ENCODE measurements around the gene TEDC1.

TEDC1 gene

GRCh38 chr14:105495990-105496830 is 5.2 kb downstream of the TEDC1 start:
- Histone ChIP-seq H3K4me1 (ENCODE audit: control insufficient read depth in 5 of 5, insufficient read depth in 5 of 5, low read length in 5 of 5) (peaks cover 0 to 10% (median 7%) of the 10 kb centered on the region in 5 donors), H3K27me3 (ENCODE audit: control insufficient read depth in 5 of 5, insufficient read depth in 4 of 5, low read length in 5 of 5) (no peaks in the 10 kb centered on the region), H3K9ac (ENCODE audit: low read length in 5 of 5) (no peak overlapping the region), H3K4me3 (ENCODE audit: low read depth in 1 of 5, low read length in 5 of 5) (no peak overlapping the region), H3K9me3 (ENCODE audit: control insufficient read depth in 5 of 5, low read length in 5 of 5) (no peaks in the 10 kb centered on the region), H3K27ac (ENCODE audit: low read depth, low read length) (no peak overlapping the region), H3K36me3 (ENCODE audit: control insufficient read depth in 5 of 5, insufficient read depth in 5 of 5, low read length in 5 of 5) (peaks cover 0 to 37% (median 18%) of the 10 kb centered on the region in 5 donors)

GRCh38 chr14:105496831-105497591 is 6.0 kb downstream of the TEDC1 start:
- H3K9me3 ChIP-seq (ENCODE audit: control insufficient read depth in 5 of 5, low read length in 5 of 5), result no peaks in the 10 kb centered on the region
- H3K36me3 ChIP-seq (ENCODE audit: control insufficient read depth in 5 of 5, insufficient read depth in 5 of 5, low read length in 5 of 5), result peaks cover 0 to 37% (median 18%) of the 10 kb centered on the region in 5 donors
- H3K4me1 ChIP-seq (ENCODE audit: control insufficient read depth in 5 of 5, insufficient read depth in 5 of 5, low read length in 5 of 5), result peaks cover 0 to 3% (median 0%) of the 10 kb centered on the region in 5 donors
- H3K9ac ChIP-seq (ENCODE audit: low read length in 5 of 5), result no peak overlapping the region
- no peak overlapping the region for H3K4me3 ChIP-seq (ENCODE audit: low read depth in 1 of 5, low read length in 5 of 5)
- H3K27ac ChIP-seq (ENCODE audit: low read depth, low read length), result no peak overlapping the region
- H3K27me3 ChIP-seq (ENCODE audit: control insufficient read depth in 5 of 5, insufficient read depth in 4 of 5, low read length in 5 of 5), result no peaks in the 10 kb centered on the region

DNA sequence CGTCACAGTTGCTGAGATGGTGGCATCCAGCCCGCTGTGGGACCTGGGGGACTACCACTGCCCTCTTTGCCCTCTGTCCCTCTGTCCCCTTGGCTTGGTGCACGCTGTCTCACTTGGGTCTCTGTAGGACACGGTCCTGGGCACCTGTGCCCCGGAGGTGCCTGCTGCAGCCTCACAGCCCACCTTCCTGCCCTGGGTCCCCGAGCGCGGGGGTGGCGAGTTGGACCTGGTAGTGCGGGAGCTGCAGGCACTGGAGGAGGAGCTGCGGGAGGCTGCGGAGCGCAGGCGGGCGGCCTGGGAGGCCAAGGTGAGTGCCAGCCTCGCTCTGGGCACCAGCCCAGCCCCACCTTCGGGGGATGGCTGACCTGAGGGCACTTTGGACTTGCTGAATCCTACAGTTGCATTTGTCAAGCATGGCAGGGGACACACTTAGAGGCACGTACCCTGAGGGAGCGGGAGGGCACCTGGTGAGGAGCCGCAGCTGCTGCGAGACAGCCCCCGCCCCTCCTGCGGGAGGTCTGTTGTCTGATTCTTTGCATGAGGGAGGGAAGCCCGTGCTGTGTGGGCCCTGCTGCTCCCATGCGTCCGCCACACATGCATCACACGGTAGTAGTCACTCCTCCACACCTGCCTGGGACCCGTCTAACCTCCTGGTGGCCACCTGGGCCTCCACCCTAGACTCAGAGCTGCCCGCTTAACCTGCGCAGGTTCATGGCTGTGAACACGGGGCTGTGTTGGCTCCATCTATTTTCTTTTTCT is 6.8 kb downstream of the TEDC1 start:
- H3K9me3 ChIP-seq (ENCODE audit: control insufficient read depth in 5 of 5, low read length in 5 of 5), result no peaks in the 10 kb centered on the region
- H3K9ac ChIP-seq (ENCODE audit: low read length in 5 of 5), result no peak overlapping the region
- H3K4me1 ChIP-seq (ENCODE audit: control insufficient read depth in 5 of 5, insufficient read depth in 5 of 5, low read length in 5 of 5), result no peaks in the 10 kb centered on the region
- H3K27ac ChIP-seq (ENCODE audit: low read depth, low read length), result no peak overlapping the region
- no peaks in the 10 kb centered on the region for H3K27me3 ChIP-seq (ENCODE audit: control insufficient read depth in 5 of 5, insufficient read depth in 4 of 5, low read length in 5 of 5)
- peaks cover 0 to 29% (median 13%) of the 10 kb centered on the region in 5 donors for H3K36me3 ChIP-seq (ENCODE audit: control insufficient read depth in 5 of 5, insufficient read depth in 5 of 5, low read length in 5 of 5)
- no peak overlapping the region for H3K4me3 ChIP-seq (ENCODE audit: low read depth in 1 of 5, low read length in 5 of 5)

- H3K27me3 ChIP-seq (ENCODE audit: control insufficient read depth in 5 of 5, insufficient read depth in 4 of 5, low read length in 5 of 5), result no peaks in the 10 kb centered on the region
- no peak overlapping the region for H3K4me3 ChIP-seq (ENCODE audit: low read depth in 1 of 5, low read length in 5 of 5)
- peaks cover 0 to 23% (median 10%) of the 10 kb centered on the region in 5 donors for H3K36me3 ChIP-seq (ENCODE audit: control insufficient read depth in 5 of 5, insufficient read depth in 5 of 5, low read length in 5 of 5)
- no peak overlapping the region for H3K9ac ChIP-seq (ENCODE audit: low read length in 5 of 5)
- H3K27ac ChIP-seq (ENCODE audit: low read depth, low read length), result no peak overlapping the region
- H3K4me1 ChIP-seq (ENCODE audit: control insufficient read depth in 5 of 5, insufficient read depth in 5 of 5, low read length in 5 of 5), result no peaks in the 10 kb centered on the region
- no peaks in the 10 kb centered on the region for H3K9me3 ChIP-seq (ENCODE audit: control insufficient read depth in 5 of 5, low read length in 5 of 5)
Measured at GRCh38 chr14:105498430-105499255, 7.6 kb downstream of the TEDC1 start.

GRCh38 chr14:105499256-105500035 is 8.4 kb downstream of the TEDC1 start:
- no peak overlapping the region for H3K4me3 ChIP-seq (ENCODE audit: low read depth in 1 of 5, low read length in 5 of 5)
- H3K27ac ChIP-seq (ENCODE audit: low read depth, low read length), result no peak overlapping the region
- H3K27me3 ChIP-seq (ENCODE audit: control insufficient read depth in 5 of 5, insufficient read depth in 4 of 5, low read length in 5 of 5), result no peaks in the 10 kb centered on the region
- no peak overlapping the region for H3K9ac ChIP-seq (ENCODE audit: low read length in 5 of 5)
- no peaks in the 10 kb centered on the region for H3K9me3 ChIP-seq (ENCODE audit: control insufficient read depth in 5 of 5, low read length in 5 of 5)
- H3K4me1 ChIP-seq (ENCODE audit: control insufficient read depth in 5 of 5, insufficient read depth in 5 of 5, low read length in 5 of 5), result no peaks in the 10 kb centered on the region
- peaks cover 0 to 23% (median 10%) of the 10 kb centered on the region in 5 donors for H3K36me3 ChIP-seq (ENCODE audit: control insufficient read depth in 5 of 5, insufficient read depth in 5 of 5, low read length in 5 of 5)

DNA sequence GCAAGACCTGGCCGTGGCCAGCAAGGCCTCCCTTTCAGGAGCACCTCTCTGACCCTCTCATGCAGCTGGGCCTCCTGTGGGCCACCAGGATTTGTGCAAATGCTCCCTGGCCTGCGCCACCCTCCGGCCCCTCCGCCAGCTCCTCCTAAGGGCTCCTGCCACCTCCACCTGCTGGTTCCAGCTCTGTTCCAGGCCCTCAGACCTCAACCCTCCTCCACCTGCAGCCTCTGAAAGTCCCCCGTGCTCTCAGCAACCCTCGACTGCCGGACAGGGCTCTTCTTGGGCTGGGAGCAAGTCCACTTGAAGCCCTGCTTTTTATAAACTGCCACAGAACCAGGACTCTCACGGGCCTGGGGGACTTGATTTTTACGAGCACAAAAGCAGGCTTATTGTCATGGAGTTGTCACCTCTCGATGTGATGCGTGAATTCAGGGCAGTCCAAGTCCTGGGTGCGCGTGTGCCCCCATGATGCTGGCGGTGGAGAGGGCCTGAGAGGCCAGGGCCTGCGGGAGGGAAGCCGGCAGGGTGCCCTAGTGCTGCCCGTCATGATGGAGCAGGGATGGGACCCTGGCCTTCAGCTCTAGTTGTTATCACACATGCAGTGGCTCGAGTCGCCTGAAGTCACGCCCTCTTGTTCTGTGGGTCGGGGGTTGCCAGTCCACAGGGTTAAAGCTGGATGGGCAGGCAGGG is 9.1 kb downstream of the TEDC1 start:
- no peak overlapping the region for H3K4me3 ChIP-seq (ENCODE audit: low read depth in 1 of 5, low read length in 5 of 5)
- no peak overlapping the region for H3K9ac ChIP-seq (ENCODE audit: low read length in 5 of 5)
- H3K9me3 ChIP-seq (ENCODE audit: control insufficient read depth in 5 of 5, low read length in 5 of 5), result no peaks in the 10 kb centered on the region
- no peaks in the 10 kb centered on the region for H3K4me1 ChIP-seq (ENCODE audit: control insufficient read depth in 5 of 5, insufficient read depth in 5 of 5, low read length in 5 of 5)
- no peaks in the 10 kb centered on the region for H3K27me3 ChIP-seq (ENCODE audit: control insufficient read depth in 5 of 5, insufficient read depth in 4 of 5, low read length in 5 of 5)
- H3K36me3 ChIP-seq (ENCODE audit: control insufficient read depth in 5 of 5, insufficient read depth in 5 of 5, low read length in 5 of 5), result peaks cover 0 to 23% (median 10%) of the 10 kb centered on the region in 5 donors
- H3K27ac ChIP-seq (ENCODE audit: low read depth, low read length), result no peak overlapping the region

DNA sequence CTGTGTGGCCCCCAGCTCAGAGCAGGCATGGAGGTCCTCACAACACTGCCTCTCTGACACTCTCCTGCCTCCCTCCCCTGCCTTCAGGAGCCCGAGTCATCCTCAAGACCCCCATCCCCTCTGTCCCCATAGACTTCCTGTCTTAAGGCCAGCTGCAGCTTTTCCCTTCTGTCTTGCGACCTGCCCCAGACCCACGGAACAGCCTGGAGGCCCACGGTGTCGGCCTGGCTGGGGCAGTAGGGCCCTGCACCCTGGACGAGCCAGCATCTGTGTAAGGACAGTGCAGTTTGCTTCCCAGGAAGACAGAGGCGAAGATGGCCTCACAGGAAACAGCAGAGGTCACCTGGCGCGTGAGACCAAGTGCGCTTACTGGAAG is 9.7 kb downstream of the TEDC1 start:
- Histone ChIP-seq H3K4me3 (ENCODE audit: low read depth in 1 of 5, low read length in 5 of 5) (no peak overlapping the region), H3K36me3 (ENCODE audit: control insufficient read depth in 5 of 5, insufficient read depth in 5 of 5, low read length in 5 of 5) (peaks cover 0 to 23% (median 10%) of the 10 kb centered on the region in 5 donors), H3K9me3 (ENCODE audit: control insufficient read depth in 5 of 5, low read length in 5 of 5) (no peaks in the 10 kb centered on the region), H3K4me1 (ENCODE audit: control insufficient read depth in 5 of 5, insufficient read depth in 5 of 5, low read length in 5 of 5) (no peaks in the 10 kb centered on the region), H3K27ac (ENCODE audit: low read depth, low read length) (no peak overlapping the region), H3K9ac (ENCODE audit: low read length in 5 of 5) (no peak overlapping the region), H3K27me3 (ENCODE audit: control insufficient read depth in 5 of 5, insufficient read depth in 4 of 5, low read length in 5 of 5) (no peaks in the 10 kb centered on the region)

DNA sequence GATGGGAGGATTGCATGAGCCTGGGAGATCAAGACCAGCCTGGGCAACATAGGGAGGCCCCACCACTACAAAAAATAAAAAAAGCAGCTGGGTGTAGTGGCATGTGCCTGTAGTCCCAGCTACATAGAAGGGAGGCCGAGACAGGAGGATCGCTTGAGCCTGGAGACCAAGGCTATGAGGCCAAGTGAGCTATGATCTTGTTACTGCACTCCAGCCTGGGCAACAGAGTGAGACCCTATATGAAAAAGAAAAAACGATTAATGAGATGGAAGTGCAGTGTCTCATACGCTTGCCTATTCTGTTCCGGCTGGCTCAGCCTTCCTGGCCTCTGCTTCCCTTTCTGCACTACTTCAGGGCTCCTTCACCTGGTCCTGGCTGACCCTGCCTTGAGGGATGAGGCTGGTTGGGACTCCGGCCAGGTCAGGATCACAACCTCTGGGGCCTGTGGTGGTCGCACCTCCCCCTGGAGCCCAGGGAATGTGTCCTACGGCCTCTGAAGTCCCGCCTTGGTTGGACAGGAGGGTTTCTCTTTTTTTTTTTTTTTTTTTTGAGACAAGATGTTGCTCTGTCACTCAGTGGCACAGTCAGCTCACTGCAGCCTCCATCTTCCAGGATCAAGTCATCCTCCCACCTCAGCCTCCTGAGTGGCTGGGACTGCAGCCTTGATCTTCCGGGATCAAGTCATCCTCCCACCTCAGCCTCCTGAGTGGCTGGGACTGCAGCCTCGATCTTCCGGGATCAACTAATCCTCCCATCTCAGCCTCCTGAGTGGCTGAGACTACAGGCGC is 10.7 kb downstream of the TEDC1 start:
- no peaks in the 10 kb centered on the region for H3K27me3 ChIP-seq (ENCODE audit: control insufficient read depth in 5 of 5, insufficient read depth in 4 of 5, low read length in 5 of 5)
- H3K4me3 ChIP-seq (ENCODE audit: low read depth in 1 of 5, low read length in 5 of 5), result no peak overlapping the region
- no peak overlapping the region for H3K27ac ChIP-seq (ENCODE audit: low read depth, low read length)

More for the DNA sequence above, 10.7 kb downstream of the TEDC1 start:
- H3K4me1 ChIP-seq (ENCODE audit: control insufficient read depth in 5 of 5, insufficient read depth in 5 of 5, low read length in 5 of 5), result no peaks in the 10 kb centered on the region
- H3K36me3 ChIP-seq (ENCODE audit: control insufficient read depth in 5 of 5, insufficient read depth in 5 of 5, low read length in 5 of 5), result peaks cover 0 to 23% (median 10%) of the 10 kb centered on the region in 5 donors
- no peak overlapping the region for H3K9ac ChIP-seq (ENCODE audit: low read length in 5 of 5)
- H3K9me3 ChIP-seq (ENCODE audit: control insufficient read depth in 5 of 5, low read length in 5 of 5), result no peaks in the 10 kb centered on the region

Measured in subcutaneous abdominal adipose tissue (tissue), 5 donors.